ENCODE measurements around the gene PWP2.

Gene PWP2

DNA sequence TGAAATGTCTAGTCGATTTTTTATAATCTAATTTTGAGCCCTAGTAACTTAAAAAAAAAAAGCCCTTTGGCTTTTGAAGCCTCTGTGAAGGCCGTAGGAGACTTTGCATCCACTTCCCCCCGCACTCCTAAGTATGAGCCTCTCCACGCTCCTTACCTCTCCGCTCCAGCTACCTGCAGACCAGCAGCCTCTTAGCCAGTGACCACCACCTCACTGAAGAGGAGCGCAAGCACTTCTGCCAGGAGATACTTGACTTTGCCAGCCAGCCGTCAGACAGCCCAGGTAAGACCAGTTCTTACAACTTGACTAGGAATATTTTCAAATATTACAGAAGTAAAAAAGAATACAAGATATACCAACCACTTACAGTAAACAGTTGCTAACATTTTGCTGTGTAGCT, 27.4 kb upstream of the PWP2 start:
- H3K27ac ChIP-seq (ENCODE audit: extremely low read depth, low read depth, low read length): no peak overlapping the region
- TF ChIP-seq KLF8 (tag by site-specific recombination; IDR thresholded peaks at IDR 0.05) (no peak), GLI4 (tag by site-specific recombination; IDR thresholded peaks at IDR 0.05) (no peak), KLF1 (tag by site-specific recombination; IDR thresholded peaks at IDR 0.05) (no peak), ZNF140 (tag by site-specific recombination; IDR thresholded peaks at IDR 0.05) (no peak), TRIM28 (IDR thresholded peaks at IDR 0.05; ENCODE audit: borderline replicate concordance, low read length) (no peak), FEZF1 (tag by site-specific recombination; IDR thresholded peaks at IDR 0.05) (no peak), GLIS1 (tag by site-specific recombination; IDR thresholded peaks at IDR 0.05) (no peak), ZXDB (tag by site-specific recombination; IDR thresholded peaks at IDR 0.05) (no peak), SCRT1 (tag by site-specific recombination; IDR thresholded peaks at IDR 0.05; ENCODE audit: borderline replicate concordance) (no peak), ZNF843 (tag by site-specific recombination; IDR thresholded peaks at IDR 0.05) (no peak), ZNF654 (tag by site-specific recombination; IDR thresholded peaks at IDR 0.05; ENCODE audit: low read depth) (no peak), ZNF354C (tag by site-specific recombination; IDR thresholded peaks at IDR 0.05; ENCODE audit: borderline replicate concordance, low read depth) (no peak), GLIS2 (tag by site-specific recombination; IDR thresholded peaks at IDR 0.05) (no peak), SETDB1 (IDR thresholded peaks at IDR 0.05; ENCODE audit: insufficient read length, low read length) (no peak), ZNF660 (tag by site-specific recombination; IDR thresholded peaks at IDR 0.05) (no peak), SP2 (tag by site-specific recombination; IDR thresholded peaks at IDR 0.05) (no peak)
- H3K9me3 ChIP-seq (ENCODE audit: control insufficient read depth, insufficient read depth, low read depth, low read length): no peaks in the 10 kb centered on the region
- POLR2A ChIA-PET: no interaction called here
- H3K4me1 ChIP-seq (ENCODE audit: control insufficient read depth, insufficient read depth, low read length): no peaks in the 10 kb centered on the region
- peaks cover 60 to 88% of the 10 kb centered on the region in 2 experiments for H3K36me3 ChIP-seq (ENCODE audit: control insufficient read depth in 2 of 2, insufficient read depth in 1 of 2, low read length in 2 of 2)
- CTCF ChIA-PET: no interaction called here
- H3K4me3 ChIP-seq (ENCODE audit: low read depth, low read length): no peak overlapping the region

DNA sequence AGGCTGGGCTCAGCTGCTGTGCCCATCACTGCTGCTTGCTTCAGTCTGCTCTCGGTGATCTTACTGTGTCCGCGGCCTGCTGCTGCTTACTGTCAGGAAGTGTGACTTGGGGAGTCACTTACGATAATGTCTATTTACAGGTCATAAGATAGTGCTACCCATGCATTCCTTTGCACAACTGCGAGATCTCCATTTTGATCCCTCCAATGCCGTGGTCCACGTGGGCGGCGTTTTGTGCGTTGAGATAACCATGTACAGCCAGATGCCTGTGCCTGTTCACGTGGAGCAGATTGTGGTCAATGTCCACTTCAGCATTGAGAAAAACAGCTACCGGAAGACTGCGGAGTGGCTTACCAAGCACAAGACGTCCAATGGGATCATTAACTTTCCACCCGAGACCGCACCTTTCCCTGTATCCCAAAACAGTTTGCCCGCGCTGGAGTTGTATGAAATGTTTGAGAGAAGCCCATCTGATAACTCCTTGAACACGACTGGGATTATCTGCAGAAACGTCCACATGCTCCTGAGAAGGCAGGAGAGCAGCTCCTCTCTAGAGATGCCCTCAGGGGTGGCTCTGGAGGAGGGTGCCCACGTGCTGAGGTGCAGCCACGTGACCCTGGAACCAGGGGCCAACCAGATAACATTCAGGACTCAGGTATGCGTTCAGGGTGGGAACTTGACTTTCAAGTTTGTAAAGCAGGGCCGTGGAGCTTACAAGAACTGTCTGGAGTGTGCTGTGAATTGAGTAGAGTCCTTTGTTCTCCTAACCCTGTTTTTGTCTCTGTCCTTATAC, 24.4 kb upstream of the PWP2 start:
- Histone ChIP-seq H3K36me3 (ENCODE audit: control insufficient read depth in 2 of 2, insufficient read depth in 1 of 2, low read length in 2 of 2) (peaks cover 32 to 94% of the 10 kb centered on the region in 2 experiments), H3K9me3 (ENCODE audit: control insufficient read depth, insufficient read depth, low read depth, low read length) (no peaks in the 10 kb centered on the region), H3K4me3 (ENCODE audit: low read depth, low read length) (no peak overlapping the region), H3K4me1 (ENCODE audit: control insufficient read depth, insufficient read depth, low read length) (no peaks in the 10 kb centered on the region), H3K27ac (ENCODE audit: extremely low read depth, low read depth, low read length) (no peak overlapping the region)
- POLR2A ChIA-PET: no interaction called here
- CTCF ChIA-PET: interaction anchor here (1.1 to 2.0 kb wide), 2 partner anchors 9 to 11 kb away, joined by 3 to 5 read pairs; no protein-coding TSS in a partner anchor
- no peak for TF ChIP-seq ZNF350 (tag by site-specific recombination; IDR thresholded peaks at IDR 0.05)
- TF ChIP-seq, protein P1, sequence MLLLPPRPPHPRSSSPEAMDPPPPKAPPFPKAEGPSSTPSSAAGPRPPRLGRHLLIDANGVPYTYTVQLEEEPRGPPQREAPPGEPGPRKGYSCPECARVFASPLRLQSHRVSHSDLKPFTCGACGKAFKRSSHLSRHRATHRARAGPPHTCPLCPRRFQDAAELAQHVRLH (tag by site-specific recombination; IDR thresholded peaks at IDR 0.05): no peak

DNA sequence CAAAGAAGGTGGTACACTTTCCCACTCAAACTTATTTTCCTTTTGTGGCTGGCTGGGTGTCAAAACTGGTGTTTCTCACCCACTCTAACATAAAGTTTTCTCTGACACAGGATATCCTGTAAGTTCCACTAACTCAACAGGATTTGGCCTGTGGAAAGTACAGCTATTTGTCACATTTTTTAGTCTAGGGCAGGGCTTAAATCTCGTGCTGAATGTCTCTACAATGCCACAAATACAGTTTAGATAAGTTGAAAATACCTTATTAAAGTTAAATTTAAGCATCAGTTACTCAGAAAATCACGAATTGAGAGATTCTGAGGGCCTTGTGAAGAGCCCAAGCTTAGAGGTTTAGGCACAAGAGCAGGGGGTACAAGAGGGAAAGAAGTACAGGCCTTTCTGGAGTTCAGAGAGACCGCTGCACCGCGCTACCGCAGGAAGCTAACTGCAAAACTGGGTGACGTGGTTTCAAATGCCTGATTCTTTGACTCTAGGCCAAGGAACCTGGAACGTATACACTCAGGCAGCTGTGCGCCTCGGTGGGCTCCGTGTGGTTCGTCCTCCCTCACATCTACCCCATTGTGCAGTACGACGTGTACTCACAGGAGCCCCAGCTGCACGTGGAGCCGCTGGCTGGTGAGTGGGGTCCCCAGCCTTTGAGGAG, 23.4 kb upstream of the PWP2 start:
- CTCF ChIA-PET: interaction anchor here (0.6 to 2.0 kb wide), 4 partner anchors 8 to 273 kb away, joined by 3 to 5 read pairs (median 3); no protein-coding TSS in a partner anchor
- POLR2A ChIA-PET: interaction anchor here (0.7 kb wide), 1 partner anchor 1696 kb away, joined by 4 read pairs; no protein-coding TSS in a partner anchor
- no peak overlapping the region for H3K4me3 ChIP-seq (ENCODE audit: low read depth, low read length)
- H3K9me3 ChIP-seq (ENCODE audit: control insufficient read depth, insufficient read depth, low read depth, low read length): no peaks in the 10 kb centered on the region
- TF ChIP-seq ZNF558 (tag by site-specific recombination; IDR thresholded peaks at IDR 0.05) (no peak), ZNF174 (tag by site-specific recombination; IDR thresholded peaks at IDR 0.05) (no peak), ZNF514 (tag by site-specific recombination; IDR thresholded peaks at IDR 0.05) (no peak), ZNF157 (tag by site-specific recombination; IDR thresholded peaks at IDR 0.05) (no peak), ZNF274 (IDR thresholded peaks at IDR 0.05; ENCODE audit: low read length) (no peak), ZNF274 (tag by site-specific recombination; IDR thresholded peaks at IDR 0.05; ENCODE audit: borderline replicate concordance) (no peak), HOXA7 (CRISPR knock-in tag; IDR thresholded peaks at IDR 0.05; ENCODE audit: borderline replicate concordance) (no peak), KLF1 (tag by site-specific recombination; IDR thresholded peaks at IDR 0.05) (no peak), ZNF529 (tag by site-specific recombination; IDR thresholded peaks at IDR 0.05; ENCODE audit: insufficient replicate concordance) (no peak), ZNF146 (tag by site-specific recombination; IDR thresholded peaks at IDR 0.05) (no peak), ZNF350 (tag by site-specific recombination; IDR thresholded peaks at IDR 0.05) (no peak)
- TF ChIP-seq, protein P2, sequence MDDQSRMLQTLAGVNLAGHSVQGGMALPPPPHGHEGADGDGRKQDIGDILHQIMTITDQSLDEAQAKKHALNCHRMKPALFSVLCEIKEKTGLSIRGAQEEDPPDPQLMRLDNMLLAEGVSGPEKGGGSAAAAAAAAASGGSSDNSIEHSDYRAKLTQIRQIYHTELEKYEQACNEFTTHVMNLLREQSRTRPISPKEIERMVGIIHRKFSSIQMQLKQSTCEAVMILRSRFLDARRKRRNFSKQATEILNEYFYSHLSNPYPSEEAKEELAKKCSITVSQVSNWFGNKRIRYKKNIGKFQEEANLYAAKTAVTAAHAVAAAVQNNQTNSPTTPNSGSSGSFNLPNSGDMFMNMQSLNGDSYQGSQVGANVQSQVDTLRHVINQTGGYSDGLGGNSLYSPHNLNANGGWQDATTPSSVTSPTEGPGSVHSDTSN (CRISPR knock-in tag; IDR thresholded peaks at IDR 0.05): no peak
- no peaks in the 10 kb centered on the region for H3K4me1 ChIP-seq (ENCODE audit: control insufficient read depth, insufficient read depth, low read length)
- no peak overlapping the region for H3K27ac ChIP-seq (ENCODE audit: extremely low read depth, low read depth, low read length)
- H3K36me3 ChIP-seq (ENCODE audit: control insufficient read depth in 2 of 2, insufficient read depth in 1 of 2, low read length in 2 of 2): peaks cover 25 to 95% of the 10 kb centered on the region in 2 experiments

Data from HEK293 (cell line).